HepG2 (cell line): ENCODE results near the gene CLASRP. TPM values are rescaled to one million over a fixed set of nuclear protein-coding genes. Genes with fewer than 3 reads are reported as not detected.

Source experiments
- BCL6 ChIP-seq: IDR thresholded peaks from 2 replicates; pipeline ENCODE4 v1.6.1; 2016; ENCODE audit warnings: missing genetic modification reagents, missing compliant biosample characterization
- ELF3 ChIP-seq: IDR thresholded peaks from 2 replicates; pipeline ENCODE4 v1.6.1; 2016; ENCODE audit warnings: missing genetic modification reagents, missing compliant biosample characterization
- GZF1 ChIP-seq: sonication (generic); formaldehyde crosslinking; IDR thresholded peaks from 2 replicates; pipeline ENCODE4 v1.5.1; 2020; ENCODE audit warnings: mild to moderate bottlenecking, missing genetic modification reagents
- IRF2 ChIP-seq: IDR thresholded peaks from 2 replicates; pipeline ENCODE4 v1.6.1; 2018; ENCODE audit warnings: missing genetic modification reagents, missing compliant biosample characterization
- KLF11 ChIP-seq: IDR thresholded peaks from 2 replicates; pipeline ENCODE4 v1.6.1; 2016; ENCODE audit warnings: missing compliant biosample characterization
- MEIS2 ChIP-seq: sonication (generic); formaldehyde crosslinking; IDR thresholded peaks from 2 replicates; pipeline ENCODE4 v1.9.0; 2021; ENCODE audit warnings: mild to moderate bottlenecking, missing genetic modification reagents
- NFIC ChIP-seq: IDR thresholded peaks from 2 replicates; pipeline ENCODE4 v1.6.1; 2012; ENCODE audit warnings: mild to moderate bottlenecking, low read length, inconsistent platforms
- SRSF1 ChIP-seq: fragments of 200-400 bp; formaldehyde crosslinking; optimal IDR thresholded peaks from 2 replicates; pipeline ENCODE3; 2017; ENCODE audit warnings: mild to moderate bottlenecking, low read depth, low read length, moderate library complexity
- THAP11 ChIP-seq: IDR thresholded peaks from 2 replicates; pipeline ENCODE4 v1.6.1; 2016; ENCODE audit warnings: missing biosample characterization, missing genetic modification reagents
- ZBTB20 ChIP-seq: sonication (generic); formaldehyde crosslinking; IDR thresholded peaks from 2 replicates; pipeline ENCODE4 v1.8.1; 2023; ENCODE audit warnings: missing genetic modification reagents, low read depth, mild to moderate bottlenecking, borderline replicate concordance
- ZNF17 ChIP-seq: sonication (generic); formaldehyde crosslinking; IDR thresholded peaks from 2 replicates; pipeline ENCODE4 v1.5.0; 2020; ENCODE audit warnings: mild to moderate bottlenecking, missing genetic modification reagents
- ZNF446 ChIP-seq: sonication (generic); formaldehyde crosslinking; IDR thresholded peaks from 2 replicates; pipeline ENCODE4 v1.5.0; 2020; ENCODE audit warnings: mild to moderate bottlenecking, missing genetic modification reagents
- ZNF598 ChIP-seq: sonication (generic); formaldehyde crosslinking; IDR thresholded peaks from 2 replicates; pipeline ENCODE4 v1.5.1; 2020; ENCODE audit warnings: mild to moderate bottlenecking, missing genetic modification reagents, borderline replicate concordance
- ZNF670 ChIP-seq: sonication (generic); formaldehyde crosslinking; IDR thresholded peaks from 2 replicates; pipeline ENCODE4 v1.8.0; 2022; ENCODE audit warnings: mild to moderate bottlenecking, missing genetic modification reagents, borderline replicate concordance
- ZSCAN12 ChIP-seq: sonication (generic); formaldehyde crosslinking; IDR thresholded peaks from 2 replicates; pipeline ENCODE4 v1.9.0; 2021; ENCODE audit warnings: mild to moderate bottlenecking, missing genetic modification reagents
- polyA plus RNA-seq, 8 experiments: library from polyadenylated mRNA; depleted of rRNA in 3 of 8; stranded (reverse) in 7 of 8; unstranded in 1 of 8; fragments of >200 nt; fragmentation: Illumina TruSeq in 4 of 8; extraction: Trizol in 4 of 8; gene quantifications; 2 replicates each; pipeline versions ENCODE4 v1.2.1 to v1.2.3, GENCODE V29; 2011 to 2016; ENCODE audit warnings: low read depth in 4 of 8, missing spikeins in 1 of 8, mixed read lengths in 1 of 8; ENCODE audit not compliant: insufficient read depth in 1 of 8
- total RNA-seq, 5 experiments: library from RNA; depleted of rRNA; stranded (reverse); fragments of >200 nt; fragmentation: Illumina TruSeq; extraction: Trizol; gene quantifications; 2 replicates each; pipeline ENCODE4 v1.2.3, GENCODE V29; 2016; ENCODE audit warnings: low read depth in 1 of 5
- TF ChIP-seq, protein P1 (sequence below): sonication (generic); formaldehyde crosslinking; IDR thresholded peaks from 2 replicates; pipeline ENCODE4 v1.4.0; 2020; ENCODE audit warnings: missing genetic modification reagents
- TF ChIP-seq, protein P2 (sequence below): IDR thresholded peaks from 2 replicates; pipeline ENCODE4 v1.6.1; 2018; ENCODE audit warnings: missing genetic modification reagents, mild to moderate bottlenecking, missing compliant biosample characterization
- TF ChIP-seq, protein P3 (sequence below): sonication (generic); formaldehyde crosslinking; IDR thresholded peaks from 2 replicates; pipeline ENCODE4 v1.4.0; 2020; ENCODE audit warnings: missing genetic modification reagents, borderline replicate concordance
- TF ChIP-seq, protein P4 (sequence below): sonication (generic); formaldehyde crosslinking; IDR thresholded peaks from 2 replicates; pipeline ENCODE4 v1.8.0; 2022; ENCODE audit warnings: mild to moderate bottlenecking, missing genetic modification reagents, moderate library complexity

CLASRP gene
- total and polyA plus RNA-seq, 2 of the 13 experiments (the other 11 are each of a cell fraction or from before 2014, with no cell fraction given): 32.0 to 51.4 TPM

DNA sequence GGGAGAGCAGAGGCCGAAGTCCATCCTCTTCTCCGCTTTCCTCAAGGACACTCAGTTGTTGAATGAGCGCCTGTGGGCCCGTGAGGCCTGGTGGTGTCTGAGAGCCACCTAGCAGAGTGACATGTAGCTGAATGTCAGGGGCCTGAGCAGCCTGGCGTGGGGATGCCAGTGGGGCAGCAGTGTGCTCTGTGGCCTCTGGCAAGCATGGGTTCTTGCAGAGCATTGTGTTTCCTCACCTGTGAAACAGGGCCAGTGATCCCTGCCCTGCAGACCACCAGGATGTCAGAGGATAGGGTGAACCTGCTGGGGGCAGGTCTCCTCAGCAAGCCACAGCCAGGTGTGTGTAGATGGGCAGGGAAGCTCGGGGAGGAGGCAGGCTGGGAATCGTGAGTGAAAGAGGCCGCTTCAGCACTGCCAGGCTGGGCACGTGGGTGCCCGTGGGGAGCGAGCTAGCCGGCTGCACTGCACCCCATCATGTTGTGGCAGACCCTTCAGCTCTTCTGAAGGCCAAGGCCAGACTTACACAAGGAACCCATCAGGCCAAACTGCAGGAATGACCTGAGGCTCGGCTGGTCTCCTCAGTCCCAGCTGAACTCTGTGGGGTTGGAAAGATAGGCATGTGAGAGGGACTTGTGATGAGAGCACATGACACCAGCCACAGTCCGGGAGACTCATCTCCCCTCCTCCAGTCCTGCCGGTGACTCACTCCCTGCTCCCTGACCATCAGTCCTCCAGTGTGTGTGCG lies 59.1 kb downstream of the CLASRP start (continued):
- TF ChIP-seq, protein P1, sequence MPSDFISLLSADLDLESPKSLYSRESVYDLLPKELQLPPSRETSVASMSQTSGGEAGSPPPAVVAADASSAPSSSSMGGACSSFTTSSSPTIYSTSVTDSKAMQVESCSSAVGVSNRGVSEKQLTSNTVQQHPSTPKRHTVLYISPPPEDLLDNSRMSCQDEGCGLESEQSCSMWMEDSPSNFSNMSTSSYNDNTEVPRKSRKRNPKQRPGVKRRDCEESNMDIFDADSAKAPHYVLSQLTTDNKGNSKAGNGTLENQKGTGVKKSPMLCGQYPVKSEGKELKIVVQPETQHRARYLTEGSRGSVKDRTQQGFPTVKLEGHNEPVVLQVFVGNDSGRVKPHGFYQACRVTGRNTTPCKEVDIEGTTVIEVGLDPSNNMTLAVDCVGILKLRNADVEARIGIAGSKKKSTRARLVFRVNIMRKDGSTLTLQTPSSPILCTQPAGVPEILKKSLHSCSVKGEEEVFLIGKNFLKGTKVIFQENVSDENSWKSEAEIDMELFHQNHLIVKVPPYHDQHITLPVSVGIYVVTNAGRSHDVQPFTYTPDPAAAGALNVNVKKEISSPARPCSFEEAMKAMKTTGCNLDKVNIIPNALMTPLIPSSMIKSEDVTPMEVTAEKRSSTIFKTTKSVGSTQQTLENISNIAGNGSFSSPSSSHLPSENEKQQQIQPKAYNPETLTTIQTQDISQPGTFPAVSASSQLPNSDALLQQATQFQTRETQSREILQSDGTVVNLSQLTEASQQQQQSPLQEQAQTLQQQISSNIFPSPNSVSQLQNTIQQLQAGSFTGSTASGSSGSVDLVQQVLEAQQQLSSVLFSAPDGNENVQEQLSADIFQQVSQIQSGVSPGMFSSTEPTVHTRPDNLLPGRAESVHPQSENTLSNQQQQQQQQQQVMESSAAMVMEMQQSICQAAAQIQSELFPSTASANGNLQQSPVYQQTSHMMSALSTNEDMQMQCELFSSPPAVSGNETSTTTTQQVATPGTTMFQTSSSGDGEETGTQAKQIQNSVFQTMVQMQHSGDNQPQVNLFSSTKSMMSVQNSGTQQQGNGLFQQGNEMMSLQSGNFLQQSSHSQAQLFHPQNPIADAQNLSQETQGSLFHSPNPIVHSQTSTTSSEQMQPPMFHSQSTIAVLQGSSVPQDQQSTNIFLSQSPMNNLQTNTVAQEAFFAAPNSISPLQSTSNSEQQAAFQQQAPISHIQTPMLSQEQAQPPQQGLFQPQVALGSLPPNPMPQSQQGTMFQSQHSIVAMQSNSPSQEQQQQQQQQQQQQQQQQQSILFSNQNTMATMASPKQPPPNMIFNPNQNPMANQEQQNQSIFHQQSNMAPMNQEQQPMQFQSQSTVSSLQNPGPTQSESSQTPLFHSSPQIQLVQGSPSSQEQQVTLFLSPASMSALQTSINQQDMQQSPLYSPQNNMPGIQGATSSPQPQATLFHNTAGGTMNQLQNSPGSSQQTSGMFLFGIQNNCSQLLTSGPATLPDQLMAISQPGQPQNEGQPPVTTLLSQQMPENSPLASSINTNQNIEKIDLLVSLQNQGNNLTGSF (CRISPR knock-in tag): 0 out of 2 replicates have a peak, but pooled peaks have one; percentile 69
- TF ChIP-seq ZNF598 (CRISPR knock-in tag) (peak; percentile 64; the same call in 1 of the 2 replicates), SRSF1 (no peak), IRF2 (CRISPR knock-in tag) (no peak), ZSCAN12 (CRISPR knock-in tag) (no peak), ZNF670 (CRISPR knock-in tag) (no peak), ELF3 (CRISPR knock-in tag) (peak; percentile 44), ZNF17 (CRISPR knock-in tag) (no peak), ZBTB20 (0 out of 2 replicates have a peak, but pooled peaks have one; percentile 20), KLF11 (CRISPR knock-in tag) (no peak), ZNF446 (CRISPR knock-in tag) (no peak), MEIS2 (CRISPR knock-in tag) (0 out of 2 replicates have a peak, but pooled peaks have one; percentile 19), THAP11 (peak; percentile 5; the same call in 1 of the 2 replicates), GZF1 (CRISPR knock-in tag) (no peak), NFIC (no peak), BCL6 (CRISPR knock-in tag) (no peak)
- TF ChIP-seq, protein P2, sequence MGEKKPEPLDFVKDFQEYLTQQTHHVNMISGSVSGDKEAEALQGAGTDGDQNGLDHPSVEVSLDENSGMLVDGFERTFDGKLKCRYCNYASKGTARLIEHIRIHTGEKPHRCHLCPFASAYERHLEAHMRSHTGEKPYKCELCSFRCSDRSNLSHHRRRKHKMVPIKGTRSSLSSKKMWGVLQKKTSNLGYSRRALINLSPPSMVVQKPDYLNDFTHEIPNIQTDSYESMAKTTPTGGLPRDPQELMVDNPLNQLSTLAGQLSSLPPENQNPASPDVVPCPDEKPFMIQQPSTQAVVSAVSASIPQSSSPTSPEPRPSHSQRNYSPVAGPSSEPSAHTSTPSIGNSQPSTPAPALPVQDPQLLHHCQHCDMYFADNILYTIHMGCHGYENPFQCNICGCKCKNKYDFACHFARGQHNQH (CRISPR knock-in tag): no peak
- TF ChIP-seq, protein P3, sequence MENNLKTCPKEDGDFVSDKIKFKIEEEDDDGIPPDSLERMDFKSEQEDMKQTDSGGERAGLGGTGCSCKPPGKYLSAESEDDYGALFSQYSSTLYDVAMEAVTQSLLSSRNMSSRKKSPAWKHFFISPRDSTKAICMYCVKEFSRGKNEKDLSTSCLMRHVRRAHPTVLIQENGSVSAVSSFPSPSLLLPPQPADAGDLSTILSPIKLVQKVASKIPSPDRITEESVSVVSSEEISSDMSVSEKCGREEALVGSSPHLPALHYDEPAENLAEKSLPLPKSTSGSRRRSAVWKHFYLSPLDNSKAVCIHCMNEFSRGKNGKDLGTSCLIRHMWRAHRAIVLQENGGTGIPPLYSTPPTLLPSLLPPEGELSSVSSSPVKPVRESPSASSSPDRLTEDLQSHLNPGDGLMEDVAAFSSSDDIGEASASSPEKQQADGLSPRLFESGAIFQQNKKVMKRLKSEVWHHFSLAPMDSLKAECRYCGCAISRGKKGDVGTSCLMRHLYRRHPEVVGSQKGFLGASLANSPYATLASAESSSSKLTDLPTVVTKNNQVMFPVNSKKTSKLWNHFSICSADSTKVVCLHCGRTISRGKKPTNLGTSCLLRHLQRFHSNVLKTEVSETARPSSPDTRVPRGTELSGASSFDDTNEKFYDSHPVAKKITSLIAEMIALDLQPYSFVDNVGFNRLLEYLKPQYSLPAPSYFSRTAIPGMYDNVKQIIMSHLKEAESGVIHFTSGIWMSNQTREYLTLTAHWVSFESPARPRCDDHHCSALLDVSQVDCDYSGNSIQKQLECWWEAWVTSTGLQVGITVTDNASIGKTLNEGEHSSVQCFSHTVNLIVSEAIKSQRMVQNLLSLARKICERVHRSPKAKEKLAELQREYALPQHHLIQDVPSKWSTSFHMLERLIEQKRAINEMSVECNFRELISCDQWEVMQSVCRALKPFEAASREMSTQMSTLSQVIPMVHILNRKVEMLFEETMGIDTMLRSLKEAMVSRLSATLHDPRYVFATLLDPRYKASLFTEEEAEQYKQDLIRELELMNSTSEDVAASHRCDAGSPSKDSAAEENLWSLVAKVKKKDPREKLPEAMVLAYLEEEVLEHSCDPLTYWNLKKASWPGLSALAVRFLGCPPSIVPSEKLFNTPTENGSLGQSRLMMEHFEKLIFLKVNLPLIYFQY (CRISPR knock-in tag): no peak
- TF ChIP-seq, protein P4, sequence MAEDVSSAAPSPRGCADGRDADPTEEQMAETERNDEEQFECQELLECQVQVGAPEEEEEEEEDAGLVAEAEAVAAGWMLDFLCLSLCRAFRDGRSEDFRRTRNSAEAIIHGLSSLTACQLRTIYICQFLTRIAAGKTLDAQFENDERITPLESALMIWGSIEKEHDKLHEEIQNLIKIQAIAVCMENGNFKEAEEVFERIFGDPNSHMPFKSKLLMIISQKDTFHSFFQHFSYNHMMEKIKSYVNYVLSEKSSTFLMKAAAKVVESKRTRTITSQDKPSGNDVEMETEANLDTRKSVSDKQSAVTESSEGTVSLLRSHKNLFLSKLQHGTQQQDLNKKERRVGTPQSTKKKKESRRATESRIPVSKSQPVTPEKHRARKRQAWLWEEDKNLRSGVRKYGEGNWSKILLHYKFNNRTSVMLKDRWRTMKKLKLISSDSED: no peak
